Hematopoietic multipotent progenitor cell (in vitro differentiated cells): Measurements from ENCODE around the gene TP53INP2. TPM values are rescaled to one million over a fixed set of nuclear protein-coding genes. Genes with fewer than 3 reads are reported as not detected.
"Not testable (repeated sequence)": the region's sequence is repeated elsewhere in the genome, so short reads cannot be mapped to it uniquely, and the experiment has no call there.

Experiments
- DNase-seq, 3 donors: peaks; one replicate each; pipeline ENCODE4 v3.0.0-alpha.2; 2011 to 2015; ENCODE audit warnings: low read depth in 2 of 3, low spot score in 2 of 3
- total RNA-seq: library from RNA; depleted of rRNA; stranded (reverse); fragments of >200 nt; gene quantifications from one replicate; pipeline ENCODE4 v1.2.3, GENCODE V29; 2012

The TP53INP2 gene
- total RNA-seq, 1 donor = 3.5 TPM

DNA sequence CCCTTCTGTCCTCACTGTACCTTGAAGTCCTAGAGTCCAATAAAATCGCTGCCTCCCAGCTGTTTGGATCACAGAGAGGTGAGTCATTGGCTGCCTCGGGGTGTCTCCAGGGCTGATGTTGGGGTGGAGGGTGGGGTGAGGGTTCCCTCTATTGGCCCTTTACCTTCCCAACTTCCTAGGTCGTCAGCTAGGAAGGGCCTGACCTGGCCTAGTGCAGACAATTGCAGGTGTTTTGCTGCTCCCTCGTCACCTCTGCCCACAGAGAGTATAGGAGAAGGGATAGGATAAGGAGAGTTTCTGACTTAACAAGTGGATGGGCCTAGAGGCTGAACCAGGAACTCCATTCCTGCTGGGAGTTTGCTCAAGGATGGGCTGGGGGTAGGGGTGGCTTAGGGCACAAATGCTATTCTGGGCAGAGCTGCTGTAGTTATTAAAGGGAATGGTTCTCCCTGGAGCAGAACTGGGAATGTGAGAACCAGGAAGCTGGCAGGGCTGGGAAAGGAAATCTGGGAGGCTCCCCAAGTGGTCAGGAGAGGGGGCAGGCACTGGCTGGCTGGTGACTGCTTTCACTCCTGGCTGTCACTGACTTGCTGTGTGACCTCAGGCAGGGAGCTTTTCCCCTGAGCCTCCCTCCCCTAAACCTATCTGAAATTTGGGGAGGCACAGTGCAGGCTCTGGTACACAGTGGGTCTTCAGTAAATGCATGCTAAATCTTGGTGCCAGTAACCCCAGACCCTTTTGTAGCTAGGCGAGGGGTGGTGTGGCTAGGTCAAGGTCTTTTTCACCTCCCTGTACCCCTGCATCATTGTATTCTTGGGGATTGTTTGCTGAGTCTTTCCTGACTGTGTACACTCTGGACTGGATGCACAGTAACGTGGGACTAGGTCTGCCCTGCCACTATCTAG, 1.5 kb downstream of the TP53INP2 start:
- DNase-seq = peak in 2 of 3 donors; percentile 23 to 29

DNA sequence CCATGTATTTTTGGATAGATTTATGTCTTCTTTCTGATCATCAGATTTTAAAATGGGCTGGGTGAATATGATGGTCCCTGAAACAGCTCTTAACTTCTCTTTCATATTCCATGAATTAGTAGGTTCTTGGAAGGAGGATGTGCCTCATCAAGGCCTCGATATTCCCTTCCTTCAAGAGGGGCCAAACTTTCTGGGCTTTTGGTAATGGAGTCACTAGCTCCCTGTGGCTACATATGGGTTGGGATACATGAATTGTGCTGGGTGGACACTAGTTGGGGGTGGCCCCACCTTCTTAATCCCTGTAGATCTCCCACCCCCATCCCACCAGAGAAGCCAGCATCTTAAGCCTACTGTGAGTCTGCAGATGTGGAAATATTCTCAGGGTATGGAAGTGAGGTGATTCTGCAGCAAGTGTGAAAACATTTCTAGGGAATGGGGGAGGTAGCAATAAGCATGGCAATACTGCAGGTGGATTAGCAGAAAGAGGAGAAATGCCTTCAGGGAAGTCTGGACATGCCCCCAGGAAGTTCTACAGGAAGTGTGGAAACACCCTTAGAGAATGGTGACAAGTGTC, 2.2 kb downstream of the TP53INP2 start:
- DNase-seq = no peak

DNA sequence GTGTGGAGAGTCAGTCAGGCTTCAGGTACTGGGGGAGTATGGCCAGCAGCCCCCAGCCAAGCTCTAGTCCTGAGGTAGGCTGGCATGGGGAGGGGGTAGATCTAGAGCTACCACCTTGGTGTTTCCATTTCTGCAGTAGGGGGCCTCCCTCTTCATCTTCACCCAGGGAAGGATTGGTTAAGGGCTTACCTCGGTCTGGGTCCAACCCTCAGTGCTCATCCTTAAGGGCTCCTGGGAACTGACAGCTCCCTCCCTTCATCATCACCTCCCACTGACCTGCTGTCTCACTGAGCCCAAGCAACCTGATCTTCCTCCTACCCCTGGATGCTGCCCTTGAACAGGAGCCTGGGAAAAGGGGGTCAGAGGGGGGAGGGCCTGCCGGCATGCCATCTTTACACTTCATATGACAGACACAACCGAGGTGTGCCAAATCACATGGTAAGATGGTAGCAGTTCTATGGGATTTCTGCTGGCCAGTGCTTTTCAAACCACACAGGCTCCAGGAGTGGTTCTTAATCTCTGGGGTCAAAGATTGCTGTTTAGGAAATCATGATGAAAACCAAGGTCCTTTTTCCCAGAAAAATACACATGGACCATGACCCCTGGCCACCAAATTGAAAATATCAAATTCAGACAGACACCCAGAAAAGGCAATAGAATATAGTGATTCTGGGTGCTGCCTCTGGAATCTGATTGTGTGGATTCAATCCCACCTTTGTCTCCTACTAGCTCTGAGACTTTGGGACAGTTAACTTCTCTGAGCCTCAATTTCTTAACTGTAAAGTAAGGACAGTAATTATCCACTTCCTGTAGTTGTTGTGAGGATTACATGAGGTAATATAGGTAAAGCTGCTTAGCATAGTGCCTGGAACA, 3.0 kb downstream of the TP53INP2 start:
- no peak for DNase-seq

DNA sequence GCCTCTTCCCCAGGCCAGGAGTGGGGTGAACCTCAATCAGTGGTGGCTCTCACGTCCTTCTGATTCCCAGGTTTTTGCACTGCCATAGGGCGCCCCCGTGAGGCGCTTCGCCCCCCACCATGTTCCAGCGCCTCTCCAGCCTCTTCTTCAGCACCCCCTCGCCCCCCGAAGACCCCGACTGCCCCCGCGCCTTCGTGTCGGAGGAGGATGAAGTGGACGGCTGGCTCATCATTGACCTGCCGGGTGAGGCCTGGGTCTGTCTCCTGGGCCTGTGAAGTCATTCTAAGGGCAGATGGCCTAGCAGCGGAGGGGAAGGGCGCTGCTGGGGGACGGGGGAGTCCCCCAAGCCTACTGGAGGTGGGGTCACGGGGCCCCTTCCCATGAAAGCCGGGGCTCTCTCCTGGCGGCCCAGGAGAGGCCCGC, 4.5 kb downstream of the TP53INP2 start:
- peak in 2 of 3 donors; percentile 66 to 70 for DNase-seq

DNA sequence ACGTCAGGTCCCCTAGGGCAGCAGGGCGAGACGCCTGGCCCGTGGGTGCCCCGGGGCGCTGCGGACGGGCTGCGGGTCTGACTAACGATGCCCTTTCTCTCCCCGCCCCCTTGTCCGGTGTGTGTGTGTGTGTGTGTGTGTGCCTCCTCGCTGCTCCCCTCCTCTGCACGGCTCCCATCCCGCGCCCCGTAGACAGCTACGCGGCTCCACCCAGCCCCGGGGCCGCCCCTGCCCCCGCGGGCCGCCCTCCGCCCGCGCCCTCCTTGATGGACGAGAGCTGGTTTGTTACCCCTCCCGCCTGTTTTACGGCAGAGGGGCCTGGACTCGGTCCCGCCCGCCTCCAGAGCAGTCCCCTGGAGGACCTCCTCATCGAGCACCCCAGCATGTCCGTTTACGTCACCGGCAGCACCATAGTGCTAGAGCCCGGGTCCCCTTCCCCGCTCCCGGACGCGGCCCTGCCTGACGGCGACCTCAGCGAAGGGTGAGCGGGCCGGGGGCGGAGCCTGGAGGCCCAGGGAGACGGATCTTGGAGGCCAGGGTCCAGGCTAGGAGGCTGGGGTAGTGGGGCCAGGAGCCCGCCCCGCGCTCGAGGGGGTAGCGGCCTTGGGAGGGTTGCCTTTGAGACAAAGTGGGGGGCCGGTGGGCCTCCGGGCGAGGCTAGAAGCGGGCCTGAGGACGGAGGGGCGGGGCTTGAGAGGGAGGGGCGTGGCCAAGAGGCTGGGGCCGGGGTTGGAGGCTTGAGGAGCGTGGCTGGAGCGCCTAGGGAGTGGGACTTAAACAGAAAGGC, 5.1 kb downstream of the TP53INP2 start:
- peak; percentile 69 to 87 (median 80) for DNase-seq

DNA sequence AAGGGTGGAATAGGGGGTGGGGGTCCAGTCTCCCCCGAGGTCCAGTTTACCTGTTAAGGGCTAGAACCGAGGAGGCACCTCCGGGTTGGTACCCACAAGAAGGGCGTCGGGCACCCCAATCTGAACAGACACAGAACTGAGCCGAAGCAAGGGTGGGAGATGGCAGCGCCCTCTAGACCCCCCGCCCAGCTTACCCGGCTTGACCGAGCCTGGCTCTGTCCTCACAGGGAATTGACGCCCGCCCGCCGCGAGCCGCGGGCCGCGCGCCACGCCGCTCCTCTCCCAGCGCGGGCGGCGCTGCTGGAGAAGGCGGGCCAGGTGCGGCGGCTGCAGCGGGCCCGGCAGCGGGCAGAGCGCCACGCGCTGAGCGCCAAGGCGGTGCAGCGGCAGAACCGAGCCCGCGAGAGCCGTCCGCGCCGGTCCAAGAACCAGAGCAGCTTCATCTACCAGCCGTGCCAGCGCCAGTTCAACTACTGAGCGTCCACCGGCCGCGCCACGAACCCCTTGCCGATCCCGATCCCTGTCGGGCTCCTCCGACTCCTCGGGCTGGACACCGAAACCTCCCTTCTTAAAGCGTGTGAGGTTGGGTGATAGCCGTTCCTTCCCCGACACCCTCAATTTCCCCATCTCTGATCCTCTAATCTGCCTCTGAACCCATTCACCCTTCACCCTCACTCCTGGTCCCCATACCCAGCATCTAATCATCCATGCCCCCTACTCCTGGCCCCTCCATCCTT, 5.9 kb downstream of the TP53INP2 start:
- peak; percentile 41 to 84 (median 83) for DNase-seq

DNA sequence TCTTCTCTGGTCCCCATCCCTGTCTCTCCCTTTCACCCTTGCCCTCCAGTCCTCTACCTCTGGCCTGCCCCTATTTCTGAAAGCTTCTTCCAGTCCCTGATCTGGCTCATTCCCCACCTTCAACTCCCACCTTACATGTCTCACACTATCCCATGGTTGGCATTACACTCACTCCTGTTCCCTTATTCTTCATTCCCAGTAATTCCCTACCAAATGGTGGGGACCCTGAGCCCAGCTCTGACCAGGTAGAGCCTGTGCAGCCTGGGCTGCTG, 6.4 kb downstream of the TP53INP2 start:
- DNase-seq = no peak

DNA sequence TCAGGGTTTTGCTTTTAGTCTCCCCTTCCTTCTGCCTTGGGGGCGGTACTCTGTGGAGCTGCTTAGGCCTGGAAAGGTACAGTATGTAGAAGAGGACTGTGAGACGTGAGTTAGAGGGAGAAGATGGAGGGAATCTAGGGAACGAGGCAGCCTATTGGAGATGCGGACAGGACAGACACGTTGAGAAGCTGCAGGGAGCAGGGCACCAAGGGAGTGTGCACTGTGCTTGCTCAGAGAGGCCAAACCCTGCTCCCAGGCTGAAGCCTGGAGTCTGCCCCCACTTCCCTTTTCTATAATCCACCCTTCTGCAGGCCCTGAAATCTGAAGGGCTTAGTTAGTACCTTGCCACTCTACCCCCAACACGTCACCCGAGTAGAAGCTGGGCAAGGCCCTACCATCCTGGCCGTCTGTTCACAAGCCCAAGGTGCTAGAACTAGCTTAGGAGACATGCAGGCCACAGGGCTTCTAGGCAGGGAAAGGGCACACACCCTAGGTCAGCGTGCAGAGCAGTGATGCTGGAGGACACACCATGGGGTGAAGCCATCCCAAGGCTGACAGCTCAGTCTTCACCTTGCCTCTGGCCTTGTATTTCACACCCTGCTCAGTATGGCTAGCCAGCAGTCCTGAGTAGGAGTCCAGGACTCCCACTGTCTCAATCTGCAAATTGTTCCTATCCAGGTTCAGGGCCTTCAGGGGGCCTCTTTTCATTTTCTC, 6.9 kb downstream of the TP53INP2 start:
- no peak for DNase-seq

DNA sequence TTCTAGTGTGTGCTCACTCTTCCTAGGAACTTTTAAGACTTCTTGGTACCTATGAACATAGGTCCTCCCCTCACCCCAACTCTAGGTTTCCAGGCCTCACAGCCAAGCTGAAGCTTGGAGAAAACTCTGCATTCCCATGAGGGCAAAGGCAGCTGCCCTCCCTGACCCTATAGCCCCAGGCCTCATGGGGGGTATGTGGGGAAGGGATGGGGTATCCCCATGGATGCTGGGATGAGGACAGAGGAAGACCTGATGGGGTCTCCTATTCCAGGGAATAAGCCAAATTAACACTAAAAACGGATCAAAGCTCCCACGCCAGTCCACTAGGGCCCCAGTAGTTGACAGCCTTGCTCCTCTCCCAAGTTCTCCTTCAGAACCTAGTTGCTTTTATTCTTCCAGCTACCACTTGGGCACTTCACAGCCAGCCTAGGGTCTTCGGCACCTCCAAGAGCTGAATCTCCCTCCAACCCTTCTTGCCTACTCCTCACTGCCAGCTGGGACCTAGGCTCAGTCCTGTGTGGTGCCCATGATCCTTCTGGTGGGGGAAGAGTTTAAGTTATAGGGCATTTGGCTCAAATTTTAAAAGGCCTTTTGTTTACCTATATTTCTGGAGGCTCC, 7.8 kb downstream of the TP53INP2 start:
- DNase-seq = no peak

DNA sequence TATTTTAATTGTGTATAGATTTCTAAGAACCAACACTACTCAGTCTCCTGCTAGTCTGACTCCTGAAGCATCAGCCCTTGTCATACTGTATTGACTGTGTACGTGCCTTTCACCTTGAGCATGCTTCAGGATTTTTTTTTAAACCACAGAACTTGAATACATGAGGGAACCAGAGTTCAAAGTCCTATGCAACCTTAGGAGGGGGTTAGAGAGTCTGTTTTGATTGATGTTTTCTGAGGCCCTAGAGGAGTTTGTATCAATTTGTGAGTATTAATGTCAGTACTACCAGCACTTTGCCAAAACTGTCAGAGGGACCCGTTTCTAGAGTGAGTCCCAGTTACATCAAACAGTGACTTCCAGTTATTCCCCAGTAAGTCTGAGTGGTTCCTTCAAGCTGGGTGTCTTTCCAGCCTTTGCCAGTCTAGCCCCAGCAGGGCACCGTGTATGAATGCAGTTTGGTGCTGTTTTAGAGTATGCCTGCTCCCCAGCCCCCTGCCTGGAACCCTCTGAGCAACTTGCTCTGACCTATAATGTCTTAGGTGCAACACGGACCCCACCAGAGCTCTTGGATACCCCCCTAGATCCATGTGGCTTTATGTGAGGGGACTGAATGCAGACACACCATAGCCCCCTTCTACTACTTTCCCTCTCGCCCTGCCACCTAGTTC, 8.5 kb downstream of the TP53INP2 start:
- no peak for DNase-seq

DNA sequence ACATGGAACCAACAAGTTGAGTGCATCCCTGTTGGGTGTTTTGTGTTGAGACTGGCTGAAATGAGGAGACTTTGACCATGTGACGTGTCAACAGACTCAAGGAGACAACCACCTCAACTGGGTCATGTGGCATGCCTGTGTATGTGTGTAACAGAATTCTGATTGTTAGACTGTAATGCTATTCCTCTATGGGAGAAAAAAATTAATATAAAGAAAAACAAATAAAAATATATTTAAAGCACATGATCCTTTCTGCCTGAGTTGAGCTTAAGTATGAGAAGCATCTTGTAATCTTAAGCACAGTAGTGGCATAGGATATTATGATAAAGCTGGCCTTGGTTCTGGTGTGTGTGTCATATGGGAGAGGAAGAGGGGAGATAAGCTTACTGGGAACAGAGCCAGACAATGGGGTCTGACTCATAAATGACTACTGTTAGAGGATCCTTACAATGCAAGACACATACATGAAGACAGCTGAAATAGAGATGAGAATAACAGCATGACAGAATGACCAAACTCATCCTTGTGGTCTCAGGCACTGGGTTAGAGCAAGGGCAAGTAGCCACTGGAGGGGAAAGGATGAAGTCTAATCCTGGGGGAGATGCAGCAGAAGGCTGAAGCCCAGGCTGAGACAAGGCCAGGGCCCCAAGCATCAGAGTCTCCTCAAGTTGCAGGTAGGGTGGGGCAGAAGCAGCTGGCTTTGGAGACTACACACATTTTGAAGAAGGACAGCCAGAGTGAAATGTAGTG, 9.2 kb downstream of the TP53INP2 start:
- DNase-seq = peak in 2 of 3 donors; percentile 75 to 82

DNA sequence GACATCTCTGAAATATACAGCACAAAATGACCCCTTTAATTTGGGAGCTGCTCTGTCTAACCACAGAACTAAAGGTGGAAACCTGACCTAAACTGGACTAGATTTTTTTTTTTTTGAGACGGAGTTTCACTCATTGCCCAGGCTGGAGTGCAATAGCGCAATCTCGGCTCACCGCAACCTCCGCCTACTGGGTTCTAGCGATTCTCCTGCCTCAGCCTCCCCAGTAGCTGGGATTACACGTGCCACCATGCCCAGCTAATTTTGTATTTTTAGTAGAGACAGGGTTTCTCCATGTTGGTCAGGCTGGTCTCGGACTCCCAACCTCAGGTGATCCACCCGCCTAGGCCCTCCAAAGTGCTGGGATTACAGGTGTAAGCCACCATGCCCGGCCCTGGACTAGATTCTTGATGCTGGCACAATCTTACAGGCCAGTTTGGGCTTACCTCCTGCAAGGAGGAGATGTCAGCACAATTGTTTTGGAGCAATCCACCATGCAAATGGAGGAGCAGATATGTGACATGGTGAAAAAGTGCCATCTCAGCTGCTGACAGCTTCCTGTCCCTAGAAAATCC, 9.9 kb downstream of the TP53INP2 start:
- not testable (repeated sequence) for DNase-seq

DNA sequence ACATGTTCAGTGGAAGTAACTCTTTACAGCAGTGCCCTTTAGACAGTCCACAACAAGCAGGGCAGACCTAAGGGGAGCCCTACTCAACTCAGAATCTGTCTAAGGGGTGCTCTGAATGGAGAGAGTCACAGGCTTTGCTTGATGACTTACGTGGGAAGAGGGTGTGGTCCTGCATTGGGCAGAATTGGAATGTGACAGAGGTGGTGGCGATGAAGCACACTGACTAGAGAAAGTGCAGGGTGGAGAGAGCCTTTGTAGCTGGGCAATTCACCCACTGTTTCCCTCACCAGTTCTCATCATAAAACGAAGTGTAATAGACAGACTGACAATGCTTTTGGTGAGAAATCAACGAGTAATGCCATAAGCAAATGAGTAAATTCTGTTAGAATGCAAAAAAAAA, 11.2 kb downstream of the TP53INP2 start:
- DNase-seq = no peak

DNA sequence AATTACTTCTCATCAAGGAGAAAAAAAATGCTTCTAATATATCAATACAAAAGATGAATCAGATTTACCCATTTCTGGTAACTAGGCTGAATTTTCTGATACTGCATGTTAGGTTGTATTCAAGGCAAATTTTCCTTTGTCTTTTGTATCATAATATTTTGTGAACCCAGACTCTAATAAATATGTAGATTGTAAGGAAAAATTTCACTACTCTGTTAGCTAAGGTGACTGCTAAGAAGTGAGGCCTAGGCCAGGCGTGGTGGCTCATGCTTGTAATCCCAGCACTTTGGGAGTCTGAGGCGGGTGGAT, 12.7 kb downstream of the TP53INP2 start:
- no peak for DNase-seq

DNA sequence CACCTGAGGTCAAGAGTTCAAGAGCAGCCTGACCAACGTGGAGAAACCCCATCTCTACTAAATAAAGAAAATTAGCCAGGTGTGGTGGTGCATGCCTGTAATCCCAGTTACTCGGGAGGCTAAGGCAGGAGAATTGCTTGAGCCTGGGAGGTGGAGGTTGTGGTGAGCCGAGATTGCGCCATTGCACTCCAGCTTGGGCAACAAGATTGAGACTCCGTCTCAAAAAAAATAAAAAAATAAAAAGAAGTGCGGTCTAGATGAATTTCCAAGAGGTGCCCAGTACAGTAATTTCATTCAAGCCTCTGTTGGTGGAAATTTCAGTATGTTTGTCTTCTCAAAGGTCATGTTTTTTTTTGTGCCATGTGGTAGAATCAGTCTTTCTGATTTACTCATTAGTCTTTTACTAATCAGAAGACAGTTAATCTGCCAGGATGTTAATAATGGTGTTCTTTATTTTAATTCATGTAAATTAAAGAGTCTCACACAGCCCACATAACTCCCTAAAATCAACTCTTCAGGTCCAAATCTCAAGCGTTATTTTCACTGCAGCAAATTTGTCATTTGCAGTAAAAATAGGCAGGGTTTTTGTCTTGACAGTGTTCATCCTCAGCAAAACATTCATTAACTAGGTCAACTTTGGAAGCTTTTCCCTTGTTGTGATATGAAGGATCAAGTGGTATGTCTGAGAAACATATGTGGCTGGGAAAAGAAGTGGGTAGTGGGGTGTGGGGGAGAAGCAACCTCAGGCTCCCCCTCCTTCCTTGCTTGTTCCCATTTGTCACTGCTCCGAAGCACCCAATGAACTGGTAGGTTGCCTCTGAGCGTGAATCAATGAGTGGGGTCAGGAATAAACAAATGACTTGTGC, 13.3 kb downstream of the TP53INP2 start:
- DNase-seq = no peak

DNA sequence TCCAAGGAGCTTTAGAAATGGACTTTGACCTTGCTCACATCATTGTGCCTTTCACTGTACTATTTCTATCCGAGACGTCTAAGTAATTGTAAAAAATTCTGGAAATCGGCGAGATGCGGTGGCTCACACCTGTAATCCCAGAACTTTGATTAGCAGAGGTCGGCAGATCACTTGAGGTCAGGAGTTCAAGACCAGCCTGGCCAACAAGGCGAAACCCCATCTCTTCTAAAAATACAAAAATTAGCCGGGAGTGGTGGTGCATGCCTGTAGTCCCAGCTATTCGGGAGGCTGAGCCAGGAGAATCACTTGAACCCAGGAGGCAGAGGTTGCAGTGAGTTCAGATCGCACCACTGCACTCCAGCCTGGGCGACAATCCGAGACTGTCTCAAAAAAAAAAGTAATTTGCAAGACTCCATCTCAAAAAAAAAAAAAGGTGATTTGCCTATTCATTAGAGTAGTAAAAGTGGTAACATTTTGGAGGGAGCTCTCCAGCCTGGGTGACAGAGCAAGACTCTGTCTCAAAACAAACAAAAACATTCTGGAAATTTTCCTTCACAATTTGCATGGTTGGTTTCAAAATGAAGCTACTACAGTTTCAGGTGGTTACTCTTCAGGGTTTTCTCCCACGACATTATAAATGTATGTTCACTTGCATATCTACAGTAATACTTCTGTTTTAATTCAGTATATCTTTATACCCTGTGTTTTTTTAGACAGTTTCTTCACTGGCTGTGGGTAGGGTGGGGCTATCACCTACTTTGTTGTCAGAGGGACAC, 15.3 kb downstream of the TP53INP2 start:
- DNase-seq = not testable (repeated sequence)
